HL-60 (cell line): ENCODE measurements around the gene SMC1B.

ENCODE experiments used
- CTCF ChIP-seq: IDR thresholded peaks from one replicate; pipeline ENCODE4 v1.5.1; 2011; ENCODE audit warnings: low read length, control low read depth, inconsistent platforms; ENCODE audit not compliant: insufficient read depth
- REST ChIP-seq: IDR thresholded peaks from 2 replicates; pipeline ENCODE4 v1.6.1; 2012; ENCODE audit warnings: low read depth; ENCODE audit not compliant: insufficient replicate concordance

GRCh38 chr22:45426387-45426786, 13.0 kb upstream of the SMC1B start:
- TF ChIP-seq CTCF (no peak), REST (no peak)
